ENCODE measurements around the gene BACE2.

GRCh38 chr21:41294548-41295231, 126.7 kb downstream of the BACE2 start:
- no peak for TF ChIP-seq CTCF (conservative IDR thresholded peaks at IDR 0.05)
- TF ChIP-seq ZFX (IDR thresholded peaks at IDR 0.05), result no peak
